HEK293T (cell line): ENCODE data around the gene EPS8L1.

ENCODE experiments used
- ARNT ChIP-seq: fragments of 450-650 bp; IDR thresholded peaks from 2 replicates; pipeline ENCODE4 v1.6.1; 2017; ENCODE audit warnings: mild to moderate bottlenecking
- ELF4 ChIP-seq: fragments of 450-650 bp; IDR thresholded peaks from 2 replicates; pipeline ENCODE4 v1.6.1; 2017; ENCODE audit warnings: antibody characterized with exemption
- FOXA1 ChIP-seq: fragments of 450-650 bp; IDR thresholded peaks from 2 replicates; pipeline ENCODE4 v1.6.1; 2016; ENCODE audit warnings: mild to moderate bottlenecking
- FOXK2 ChIP-seq: fragments of 450-650 bp; IDR thresholded peaks from 2 replicates; pipeline ENCODE4 v1.6.1; 2016; ENCODE audit warnings: mild to moderate bottlenecking
- FOXM1 ChIP-seq: fragments of 450-650 bp; IDR thresholded peaks from 2 replicates; pipeline ENCODE4 v1.6.1; 2017; ENCODE audit warnings: mild to moderate bottlenecking, borderline replicate concordance
- HDGF ChIP-seq: fragments of 450-650 bp; IDR thresholded peaks from 2 replicates; pipeline ENCODE4 v1.6.1; 2017; ENCODE audit warnings: antibody characterized with exemption, borderline replicate concordance
- NFRKB ChIP-seq: fragments of 450-650 bp; IDR thresholded peaks from 2 replicates; pipeline ENCODE4 v1.6.1; 2016; ENCODE audit warnings: mild to moderate bottlenecking, moderate library complexity
- SP1 ChIP-seq: fragments of 450-650 bp; IDR thresholded peaks from 2 replicates; pipeline ENCODE4 v1.6.1; 2017
- SUZ12 ChIP-seq: fragments of 450-650 bp; IDR thresholded peaks from 2 replicates; pipeline ENCODE4 v1.6.1; 2016; ENCODE audit warnings: mild to moderate bottlenecking
- TARDBP ChIP-seq: fragments of 450-650 bp; IDR thresholded peaks from 2 replicates; pipeline ENCODE4 v1.6.1; 2016

DNA sequence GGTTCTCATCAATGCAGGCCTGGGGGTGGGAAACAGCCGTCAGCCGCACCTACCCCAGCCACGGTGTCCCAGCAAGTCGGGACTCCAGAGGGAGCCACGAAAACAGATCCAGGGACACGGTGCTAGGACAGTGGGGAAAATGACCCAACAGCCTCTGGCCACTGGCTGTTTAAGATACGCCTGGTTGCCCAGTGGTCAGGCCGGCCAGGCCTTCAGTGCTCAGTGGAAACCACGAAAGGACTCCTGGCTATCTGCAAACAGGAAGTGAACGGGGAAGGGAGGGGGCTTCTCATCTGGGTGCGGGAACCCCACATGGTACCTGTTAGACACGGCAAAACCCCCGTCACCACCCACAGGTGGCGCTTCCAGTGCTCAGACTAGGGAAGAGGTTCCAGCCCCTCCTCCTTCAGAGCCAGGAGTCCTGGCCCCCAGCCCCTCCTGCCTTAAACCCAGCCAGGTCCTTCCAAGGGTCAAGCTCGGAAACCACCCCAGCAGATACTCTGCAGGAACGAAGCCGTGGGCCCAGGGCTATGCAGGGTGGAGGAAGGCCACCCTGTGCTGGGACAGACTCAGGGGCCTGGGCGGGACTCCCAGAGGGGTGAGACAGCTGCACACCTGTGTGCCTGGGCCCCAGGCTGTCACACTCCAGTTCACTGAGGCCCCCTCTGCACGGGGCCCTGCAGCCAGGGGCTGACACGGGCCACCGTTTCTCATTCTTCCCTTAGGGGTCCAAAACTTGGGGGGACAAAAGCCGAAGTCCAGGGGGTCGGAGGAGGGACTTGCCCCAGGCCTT is 37.3 kb downstream of the EPS8L1 start:
- TF ChIP-seq ARNT (no peak), TARDBP (no peak), SP1 (no peak), NFRKB (no peak), FOXA1 (no peak), HDGF (no peak), ELF4 (no peak), FOXK2 (no peak), FOXM1 (no peak), SUZ12 (no peak)
